ENCODE data around the gene FAM78B.

Gene FAM78B

GRCh38 chr1:166114419-166114818, 52.4 kb downstream of the FAM78B start:
- DNase-seq, result no peak

GRCh38 chr1:166113630-166114029, 53.2 kb downstream of the FAM78B start:
- no peak for DNase-seq

- DNase-seq, result no peak
Measured at GRCh38 chr1:166113031-166113430, 53.8 kb downstream of the FAM78B start.

- DNase-seq, result no peak
Measured at GRCh38 chr1:166112425-166112824, 54.4 kb downstream of the FAM78B start.

GRCh38 chr1:166111430-166111829, 55.4 kb downstream of the FAM78B start:
- no peak for DNase-seq

GRCh38 chr1:166090244-166090643, 76.6 kb downstream of the FAM78B start:
- no peak for DNase-seq

- no peak for DNase-seq
Measured at GRCh38 chr1:166089804-166090203, 77.0 kb downstream of the FAM78B start.

- no peak for DNase-seq
Measured at GRCh38 chr1:166088572-166088955, 78.2 kb downstream of the FAM78B start.

- DNase-seq, result no peak
Measured at GRCh38 chr1:166087734-166088571, 78.8 kb downstream of the FAM78B start.

GRCh38 chr1:166086113-166086883, 80.5 kb downstream of the FAM78B start:
- DNase-seq, result no peak

- no peak for DNase-seq
Measured at GRCh38 chr1:166084613-166085012, 82.2 kb downstream of the FAM78B start.

- DNase-seq, result no peak
Measured at GRCh38 chr1:166083887-166084286, 82.9 kb downstream of the FAM78B start.

- no peak for DNase-seq
Measured at GRCh38 chr1:166082601-166083000, 84.2 kb downstream of the FAM78B start.

- DNase-seq, result no peak
Measured at GRCh38 chr1:166080967-166081870, 85.6 kb downstream of the FAM78B start.

GRCh38 chr1:166080277-166080966, 86.4 kb downstream of the FAM78B start:
- DNase-seq, result no peak

- no peak for DNase-seq
Measured at GRCh38 chr1:166079276-166079675, 87.5 kb downstream of the FAM78B start.

GRCh38 chr1:166073489-166073888, 93.3 kb downstream of the FAM78B start:
- DNase-seq, result no peak

- DNase-seq, result no peak
Measured at GRCh38 chr1:166069390-166069789, 97.4 kb downstream of the FAM78B start.

- DNase-seq, result no peak
Measured at GRCh38 chr1:166066107-166066506, 100.7 kb downstream of the FAM78B start.

GRCh38 chr1:166064951-166065350, 101.8 kb downstream of the FAM78B start:
- DNase-seq, result no peak

- DNase-seq, result no peak
Measured at GRCh38 chr1:166064313-166064926, 102.4 kb downstream of the FAM78B start.

GRCh38 chr1:166063701-166064100, 103.1 kb downstream of the FAM78B start:
- no peak for DNase-seq

Measured in DMS 273 treated with DMSO at 0.1 percent for 48 hours (cell line).